HUES48 (cell line): ENCODE data around the gene AP1G1.
"Not testable (repeated sequence)": the region's sequence is repeated elsewhere in the genome, so short reads cannot be mapped to it uniquely, and the experiment has no call there.

Source experiments
- H3K27ac ChIP-seq: one replicate; pipeline ENCODE4 v1.7.0; 2013; ENCODE audit warnings: low read depth, low read length, inconsistent platforms
- H3K27me3 ChIP-seq: 2 replicates; pipeline ENCODE4 v1.6.1; 2013; ENCODE audit warnings: mild to moderate bottlenecking, low read length; ENCODE audit not compliant: control insufficient read depth, insufficient read depth
- H3K36me3 ChIP-seq: 2 replicates; pipeline ENCODE4 v1.6.1; 2013; ENCODE audit warnings: low read length; ENCODE audit not compliant: control insufficient read depth, insufficient read depth
- H3K4me1 ChIP-seq: 2 replicates; pipeline ENCODE4 v1.6.1; 2013; ENCODE audit warnings: mild to moderate bottlenecking, low read length; ENCODE audit not compliant: control insufficient read depth, insufficient read depth
- H3K4me3 ChIP-seq: 2 replicates; pipeline ENCODE4 v1.5.1; 2013; ENCODE audit warnings: mild to moderate bottlenecking, low read depth, low read length
- H3K9ac ChIP-seq: 2 replicates; pipeline ENCODE4 v1.6.1; 2013; ENCODE audit warnings: mild to moderate bottlenecking, low read depth, low read length, moderate library complexity
- H3K9me3 ChIP-seq: 2 replicates; pipeline ENCODE4 v1.6.1; 2013; ENCODE audit warnings: low read length; ENCODE audit not compliant: control insufficient read depth, insufficient read depth

Gene AP1G1

GRCh38 chr16:71845639-71846430 is 37.2 kb upstream of the AP1G1 start, which contains the start of gene ATXN1L:
ATXN1L (plus strand) TSS chr16:71845976; CDS start chr16:71849741, 3,765 bp downstream.
- Histone ChIP-seq H3K9ac (peak within 1 kb of the TSS; percentile 82), H3K27me3 (no peaks in the 10 kb centered on the region), H3K27ac (peak within 1 kb of the TSS; percentile 73), H3K36me3 (peaks cover 30% of the 10 kb centered on the region), H3K9me3 (no peaks in the 10 kb centered on the region), H3K4me3 (peak within 1 kb of the TSS; percentile 79), H3K4me1 (peaks cover 5% of the 10 kb centered on the region; the same call in 1 of the 2 replicates)

DNA sequence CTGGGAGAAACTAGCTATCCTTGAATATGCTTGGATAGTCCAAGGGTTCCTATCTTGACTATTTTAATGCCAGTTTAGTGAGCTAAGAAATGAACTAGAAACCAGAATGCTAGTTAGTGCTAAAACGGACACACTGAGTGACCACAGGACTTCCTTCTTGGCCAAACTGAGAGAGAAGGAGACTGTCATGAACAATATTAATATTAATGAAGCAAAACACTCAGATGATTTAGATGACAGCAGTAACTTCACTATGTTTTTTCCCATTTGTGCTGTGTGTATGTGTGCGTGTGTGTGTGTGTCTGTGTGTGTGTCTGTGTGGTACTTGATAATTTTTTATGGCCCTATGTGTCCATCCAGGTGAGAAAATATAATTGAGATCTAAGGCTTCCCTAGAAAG is 34.9 kb upstream of the AP1G1 start:
- Histone ChIP-seq H3K4me3 (no peak overlapping the region), H3K27ac (no peak overlapping the region), H3K9me3 (no peaks in the 10 kb centered on the region), H3K9ac (no peak overlapping the region), H3K27me3 (no peaks in the 10 kb centered on the region), H3K36me3 (peaks cover 10% of the 10 kb centered on the region), H3K4me1 (peaks cover 5% of the 10 kb centered on the region; the same call in 1 of the 2 replicates)

- Histone ChIP-seq H3K4me1 (no peaks in the 10 kb centered on the region), H3K27me3 (no peaks in the 10 kb centered on the region), H3K36me3 (no peaks in the 10 kb centered on the region), H3K27ac (no peak overlapping the region), H3K9me3 (no peaks in the 10 kb centered on the region), H3K4me3 (no peak overlapping the region), H3K9ac (no peak overlapping the region)
Measured at GRCh38 chr16:71840052-71840451, 31.4 kb upstream of the AP1G1 start.

GRCh38 chr16:71837150-71837549 is 28.5 kb upstream of the AP1G1 start:
- Histone ChIP-seq H3K4me3 (no peak overlapping the region), H3K27me3 (no peaks in the 10 kb centered on the region)

GRCh38 chr16:71834291-71834690 is 25.7 kb upstream of the AP1G1 start:
- Histone ChIP-seq H3K27me3 (no peaks in the 10 kb centered on the region), H3K9ac (no peak overlapping the region), H3K4me1 (no peaks in the 10 kb centered on the region), H3K27ac (no peak overlapping the region), H3K36me3 (no peaks in the 10 kb centered on the region), H3K9me3 (no peaks in the 10 kb centered on the region), H3K4me3 (no peak overlapping the region)

More at GRCh38 chr16:71837150-71837549, 28.5 kb upstream of the AP1G1 start:
- H3K9ac ChIP-seq = no peak overlapping the region
- H3K4me1 ChIP-seq = no peaks in the 10 kb centered on the region
- H3K9me3 ChIP-seq = no peaks in the 10 kb centered on the region
- no peak overlapping the region for H3K27ac ChIP-seq
- H3K36me3 ChIP-seq = no peaks in the 10 kb centered on the region

DNA sequence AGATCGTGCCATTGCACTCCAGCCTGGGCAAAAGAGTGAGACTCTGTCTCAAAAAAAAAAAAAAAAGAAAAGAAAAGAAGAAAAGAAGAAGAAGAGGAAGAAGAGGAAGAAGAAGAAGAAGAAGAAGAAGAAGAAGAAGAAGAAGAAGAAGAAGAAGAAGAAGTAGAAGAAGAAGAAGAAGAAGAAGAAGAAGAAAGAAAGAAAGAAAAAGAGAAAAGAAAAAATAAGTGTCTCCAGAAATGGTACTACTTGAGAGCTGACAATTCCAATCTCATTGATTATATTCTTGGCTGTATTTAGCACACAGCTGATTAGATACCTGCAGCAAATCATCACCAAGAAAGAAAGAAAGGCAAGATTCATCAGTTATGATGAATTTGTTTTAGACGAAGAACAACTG is 23.5 kb upstream of the AP1G1 start:
- H3K4me3 ChIP-seq, H3K9me3 ChIP-seq, H3K27ac ChIP-seq, H3K36me3 ChIP-seq, H3K27me3 ChIP-seq, H3K4me1 ChIP-seq, H3K9ac ChIP-seq: not testable (repeated sequence)

- H3K9me3 ChIP-seq, H3K36me3 ChIP-seq, H3K27ac ChIP-seq: not testable (repeated sequence)
Measured at GRCh38 chr16:71831698-71832097, 23.1 kb upstream of the AP1G1 start.

GRCh38 chr16:71830359-71830758 is 21.7 kb upstream of the AP1G1 start:
- Histone ChIP-seq H3K27ac (no peak overlapping the region), H3K9me3 (no peaks in the 10 kb centered on the region), H3K36me3 (no peaks in the 10 kb centered on the region), H3K4me1 (no peaks in the 10 kb centered on the region), H3K4me3 (no peak overlapping the region), H3K27me3 (no peaks in the 10 kb centered on the region; the same call in 1 of the 2 replicates), H3K9ac (no peak overlapping the region)

More at GRCh38 chr16:71831698-71832097, 23.1 kb upstream of the AP1G1 start:
- not testable (repeated sequence) for H3K4me1 ChIP-seq, H3K9ac ChIP-seq, H3K27me3 ChIP-seq, H3K4me3 ChIP-seq

- Histone ChIP-seq H3K9ac (no peak overlapping the region), H3K27me3 (no peaks in the 10 kb centered on the region; the same call in 1 of the 2 replicates), H3K36me3 (no peaks in the 10 kb centered on the region), H3K9me3 (no peaks in the 10 kb centered on the region), H3K27ac (no peak overlapping the region), H3K4me3 (no peak overlapping the region), H3K4me1 (no peaks in the 10 kb centered on the region)
Measured at GRCh38 chr16:71826533-71827017, 17.9 kb upstream of the AP1G1 start.

GRCh38 chr16:71817155-71817500 is 8.5 kb upstream of the AP1G1 start:
- not testable (repeated sequence) for H3K9ac ChIP-seq, H3K4me3 ChIP-seq, H3K27ac ChIP-seq, H3K4me1 ChIP-seq, H3K36me3 ChIP-seq, H3K27me3 ChIP-seq, H3K9me3 ChIP-seq

DNA sequence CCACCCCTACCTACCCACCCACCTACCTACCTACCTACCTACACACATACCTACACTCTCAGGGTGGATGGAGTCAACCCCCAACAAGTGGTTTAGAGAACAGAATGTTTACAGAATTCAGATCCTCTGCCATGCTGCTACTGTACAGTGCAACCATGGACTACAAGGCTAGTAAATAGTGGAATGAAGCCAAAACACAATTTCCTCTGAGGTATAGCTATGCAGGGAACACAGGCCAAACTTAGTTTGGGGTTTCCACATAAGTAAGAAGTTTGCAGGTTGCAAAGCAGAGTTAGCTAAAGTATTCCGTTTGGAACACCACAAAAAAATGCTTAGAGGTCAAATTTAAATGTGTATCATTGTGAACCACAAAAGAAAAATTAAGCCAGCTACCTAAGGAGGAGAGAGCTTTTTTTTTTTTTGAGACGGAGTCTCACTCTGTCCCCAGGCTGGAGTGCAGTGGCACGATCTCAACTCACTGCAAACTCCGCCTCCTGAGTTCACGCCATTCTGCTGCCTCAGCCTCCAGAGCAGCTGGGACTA is 2.7 kb upstream of the AP1G1 start:
- Histone ChIP-seq H3K27me3 (no peaks in the 10 kb centered on the region), H3K36me3 (peaks cover 6% of the 10 kb centered on the region), H3K9me3 (no peaks in the 10 kb centered on the region), H3K27ac (no peak overlapping the region), H3K4me1 (peaks cover 5% of the 10 kb centered on the region; the same call in 1 of the 2 replicates), H3K9ac (no peak overlapping the region), H3K4me3 (no peak overlapping the region)
